ENCODE measurements around the gene PCDHGA4.
"Not testable (repeated sequence)": the region's sequence is repeated elsewhere in the genome, so short reads cannot be mapped to it uniquely, and the experiment has no call there.

Gene PCDHGA4

DNA sequence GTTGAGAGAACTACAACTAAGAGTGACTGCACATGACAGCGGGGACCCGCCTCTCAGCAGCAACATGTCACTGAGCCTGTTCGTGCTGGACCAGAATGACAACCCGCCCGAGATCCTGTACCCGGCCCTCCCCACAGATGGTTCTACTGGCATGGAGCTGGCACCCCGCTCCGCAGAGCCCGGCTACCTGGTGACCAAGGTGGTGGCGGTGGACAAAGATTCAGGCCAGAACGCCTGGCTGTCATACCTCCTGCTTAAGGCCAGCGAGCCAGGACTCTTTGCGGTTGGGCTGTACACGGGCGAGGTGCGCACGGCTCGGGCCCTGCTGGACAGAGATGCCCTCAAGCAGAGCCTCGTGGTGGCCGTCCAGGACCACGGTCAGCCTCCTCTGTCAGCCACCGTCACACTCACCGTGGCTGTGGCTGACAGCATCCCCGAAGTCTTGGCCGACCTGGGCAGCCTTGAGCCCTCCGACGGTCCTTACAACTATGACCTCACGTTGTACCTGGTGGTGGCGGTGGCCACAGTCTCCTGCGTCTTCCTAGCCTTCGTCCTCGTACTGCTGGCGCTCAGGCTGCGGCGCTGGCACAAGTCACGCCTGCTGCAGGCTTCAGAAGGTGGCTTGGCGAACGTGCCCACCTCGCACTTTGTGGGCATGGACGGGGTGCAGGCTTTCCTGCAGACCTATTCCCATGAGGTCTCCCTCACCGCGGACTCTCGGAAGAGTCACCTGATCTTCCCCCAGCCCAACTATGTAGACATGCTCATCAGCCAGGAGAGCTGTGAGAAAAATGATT, 29.8 kb downstream of the PCDHGA4 start:
- DNase-seq (ENCODE audit: low read depth) = no peak

- not testable (repeated sequence) for DNase-seq (ENCODE audit: low read depth)
Measured at GRCh38 chr5:141387557-141388311, 32.9 kb downstream of the PCDHGA4 start, which contains the start of gene PCDHGB4. PCDHGB4 (plus strand) TSS chr5:141387698; CDS start chr5:141387885, 187 bp downstream.

DNA sequence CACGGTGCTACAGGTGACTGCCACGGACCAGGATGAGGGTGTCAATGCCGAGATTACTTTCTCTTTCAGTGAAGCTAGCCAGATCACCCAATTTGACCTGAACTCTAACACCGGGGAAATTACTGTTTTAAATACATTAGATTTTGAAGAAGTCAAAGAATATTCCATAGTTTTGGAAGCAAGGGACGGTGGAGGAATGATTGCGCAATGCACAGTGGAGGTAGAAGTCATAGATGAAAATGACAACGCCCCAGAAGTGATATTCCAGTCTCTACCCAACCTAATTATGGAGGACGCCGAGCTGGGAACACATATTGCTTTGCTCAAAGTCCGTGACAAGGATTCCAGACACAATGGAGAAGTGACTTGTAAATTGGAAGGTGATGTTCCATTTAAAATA, 33.8 kb downstream of the PCDHGA4 start:
- DNase-seq (ENCODE audit: low read depth) = no peak

DNA sequence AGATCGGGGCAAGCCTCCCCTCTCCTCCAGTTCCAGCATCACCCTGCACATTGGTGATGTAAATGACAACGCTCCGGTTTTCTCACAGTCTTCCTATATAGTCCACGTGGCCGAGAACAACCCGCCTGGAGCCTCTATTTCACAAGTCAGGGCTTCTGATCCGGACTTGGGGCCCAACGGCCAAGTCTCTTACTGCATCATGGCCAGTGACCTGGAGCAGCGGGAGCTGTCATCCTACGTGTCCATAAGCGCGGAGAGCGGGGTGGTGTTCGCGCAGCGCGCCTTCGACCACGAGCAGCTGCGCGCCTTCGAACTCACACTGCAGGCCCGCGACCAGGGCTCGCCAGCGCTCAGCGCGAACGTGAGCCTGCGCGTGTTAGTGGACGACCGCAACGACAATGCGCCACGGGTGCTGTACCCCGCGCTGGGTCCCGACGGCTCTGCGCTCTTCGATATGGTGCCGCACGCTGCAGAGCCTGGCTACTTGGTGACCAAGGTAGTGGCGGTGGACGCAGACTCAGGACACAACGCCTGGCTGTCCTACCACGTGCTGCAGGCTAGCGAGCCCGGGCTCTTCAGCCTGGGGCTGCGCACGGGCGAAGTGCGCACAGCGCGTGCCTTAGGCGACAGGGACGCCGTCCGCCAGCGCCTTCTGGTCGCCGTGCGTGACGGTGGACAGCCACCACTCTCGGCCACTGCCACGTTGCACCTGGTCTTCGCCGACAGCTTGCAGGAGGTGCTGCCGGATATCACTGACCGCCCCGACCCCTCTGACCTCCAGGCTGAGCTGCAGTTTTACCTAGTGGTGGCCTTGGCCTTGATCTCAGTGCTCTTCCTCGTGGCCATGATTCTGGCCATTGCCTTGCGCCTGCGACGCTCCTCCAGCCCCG, 34.6 kb downstream of the PCDHGA4 start:
- no peak for DNase-seq (ENCODE audit: low read depth)

DNA sequence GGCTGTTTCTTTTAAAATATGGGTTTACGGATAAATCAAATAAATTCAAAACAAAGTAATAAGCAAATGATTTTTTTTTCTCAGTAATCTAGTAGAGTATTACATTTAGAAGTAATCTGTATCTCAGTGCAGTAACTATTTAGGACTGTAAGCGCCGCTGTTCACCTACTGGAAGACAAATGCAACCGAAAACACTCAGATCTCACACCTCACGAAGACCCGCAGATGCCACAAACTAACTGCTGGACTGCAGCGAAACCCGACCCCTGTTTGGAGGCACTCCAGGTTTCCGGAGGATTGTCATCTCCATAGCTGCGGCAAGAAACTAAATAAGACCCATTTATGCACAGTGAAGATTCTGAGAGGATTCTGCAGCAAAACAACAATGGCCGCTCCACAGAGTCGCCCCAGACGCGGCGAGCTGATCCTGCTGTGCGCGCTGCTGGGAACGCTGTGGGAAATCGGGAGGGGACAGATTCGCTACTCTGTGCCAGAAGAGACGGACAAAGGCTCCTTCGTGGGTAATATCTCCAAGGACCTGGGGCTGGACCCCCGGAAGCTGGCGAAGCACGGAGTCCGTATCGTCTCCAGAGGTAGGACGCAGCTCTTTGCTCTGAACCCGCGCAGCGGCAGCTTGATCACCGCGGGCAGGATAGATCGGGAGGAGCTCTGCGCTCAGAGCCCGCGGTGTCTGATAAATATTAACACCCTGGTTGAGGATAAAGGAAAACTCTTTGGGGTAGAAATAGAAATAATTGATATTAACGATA, 37.8 kb downstream of the PCDHGA4 start, which contains the start of gene PCDHGA8:
PCDHGA8 (plus strand) TSS at position 205 of the 770 bp plus-strand sequence; CDS start at position 386, 181 bp downstream.
- no peak for DNase-seq (ENCODE audit: low read depth)

- no peak for DNase-seq (ENCODE audit: low read depth)
Measured at GRCh38 chr5:141393267-141393666, 38.4 kb downstream of the PCDHGA4 start.

GRCh38 chr5:141394401-141395187, 39.8 kb downstream of the PCDHGA4 start:
- not testable (repeated sequence) for DNase-seq (ENCODE audit: low read depth)

DNA sequence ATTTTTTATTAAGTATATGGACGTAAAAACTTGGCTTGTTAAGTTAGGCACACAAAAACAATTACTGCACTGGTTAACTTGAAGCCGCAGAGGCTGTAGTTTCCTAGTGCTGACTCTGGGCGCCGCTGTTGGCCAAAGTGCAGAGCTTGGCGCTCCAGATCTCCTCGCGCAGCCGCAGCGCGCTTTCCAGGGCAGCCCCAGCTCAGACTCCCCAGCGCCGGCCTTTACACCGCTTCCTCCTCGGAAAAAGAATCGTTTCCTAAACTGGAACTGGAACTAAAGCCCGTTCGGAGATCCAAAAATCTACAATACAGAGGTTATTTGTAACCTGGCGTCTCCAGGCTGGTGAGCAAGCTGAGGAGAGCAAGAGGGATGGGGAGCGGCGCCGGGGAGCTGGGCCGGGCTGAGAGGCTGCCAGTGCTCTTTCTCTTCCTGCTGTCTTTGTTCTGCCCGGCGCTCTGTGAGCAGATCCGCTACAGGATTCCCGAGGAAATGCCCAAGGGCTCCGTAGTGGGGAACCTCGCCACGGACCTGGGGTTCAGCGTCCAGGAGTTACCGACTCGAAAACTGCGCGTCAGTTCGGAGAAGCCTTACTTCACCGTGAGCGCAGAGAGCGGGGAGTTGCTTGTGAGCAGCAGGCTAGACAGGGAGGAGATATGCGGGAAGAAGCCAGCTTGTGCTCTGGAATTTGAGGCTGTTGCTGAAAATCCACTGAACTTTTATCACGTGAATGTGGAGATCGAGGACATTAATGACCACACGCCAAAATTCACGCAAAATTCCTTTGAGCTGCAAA, 43.1 kb downstream of the PCDHGA4 start, which contains the start of gene PCDHGB5:
PCDHGB5 (plus strand) TSS at position 192 of the 796 bp plus-strand sequence; CDS start at position 373, 181 bp downstream.
- not testable (repeated sequence) for DNase-seq (ENCODE audit: low read depth)

GRCh38 chr5:141398608-141399007, 43.8 kb downstream of the PCDHGA4 start:
- no peak for DNase-seq (ENCODE audit: low read depth)

GRCh38 chr5:141399555-141400258, 44.9 kb downstream of the PCDHGA4 start:
- no peak for DNase-seq (ENCODE audit: low read depth)

- no peak for DNase-seq (ENCODE audit: low read depth)
Measured at GRCh38 chr5:141402553-141403243, 47.9 kb downstream of the PCDHGA4 start, which contains the start of gene PCDHGA9. PCDHGA9 (plus strand) TSS chr5:141402778; CDS start chr5:141402953, 175 bp downstream.

GRCh38 chr5:141403387-141403786, 48.6 kb downstream of the PCDHGA4 start:
- no peak for DNase-seq (ENCODE audit: low read depth)

Data from HS-27A (cell line).